HG03175 (cell line): ENCODE data around the gene PSAPL1.

ENCODE experiments used
- ATAC-seq: cut with Tn5 transposase; IDR thresholded peaks from one replicate; pipeline ENCODE4 v1.9.1; 2021; ENCODE audit warnings: mild to moderate bottlenecking, moderate library complexity; ENCODE audit not compliant: unreplicated experiment

PSAPL1 gene

DNA sequence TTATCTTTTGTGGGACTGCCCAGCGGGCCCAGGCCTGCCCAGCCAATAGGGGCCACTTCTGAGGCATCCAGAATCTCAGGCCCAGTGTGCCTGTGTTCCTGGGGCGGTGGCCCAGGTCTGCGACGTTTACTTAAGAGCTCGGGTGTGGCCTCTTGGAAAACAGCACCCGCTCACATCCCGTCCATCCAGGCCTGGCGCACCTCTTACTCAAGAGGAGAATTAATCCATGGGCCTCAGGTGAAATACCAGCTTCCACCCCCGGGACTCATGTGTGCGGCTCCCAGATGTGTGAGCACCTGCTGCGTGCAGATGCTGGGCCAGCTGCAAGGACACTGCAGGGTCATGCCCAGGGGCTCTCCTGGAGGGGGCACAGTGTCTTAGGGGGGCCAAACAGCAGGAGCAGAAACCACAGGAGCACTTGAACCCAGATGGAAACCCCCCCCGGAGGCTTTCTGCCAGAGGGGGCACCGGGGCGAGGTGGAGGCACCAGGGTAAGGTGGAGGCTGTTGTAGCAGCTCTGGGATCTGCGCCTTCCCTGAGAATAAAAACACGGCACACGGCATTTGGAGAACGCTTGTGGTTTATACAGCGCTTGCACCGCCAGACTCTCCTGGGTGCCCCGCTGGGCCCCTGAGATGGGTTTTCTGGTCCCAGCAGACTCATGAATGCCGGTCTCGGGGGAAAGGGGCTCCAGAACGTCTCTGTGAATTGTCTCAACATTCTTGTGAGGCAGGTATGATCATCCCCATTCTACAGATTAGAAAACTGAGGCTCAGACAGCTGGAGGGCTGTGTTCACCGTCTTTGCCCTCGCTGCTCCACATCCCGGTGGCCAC lies 2.8 kb downstream of the PSAPL1 start:
- no peak for ATAC-seq

DNA sequence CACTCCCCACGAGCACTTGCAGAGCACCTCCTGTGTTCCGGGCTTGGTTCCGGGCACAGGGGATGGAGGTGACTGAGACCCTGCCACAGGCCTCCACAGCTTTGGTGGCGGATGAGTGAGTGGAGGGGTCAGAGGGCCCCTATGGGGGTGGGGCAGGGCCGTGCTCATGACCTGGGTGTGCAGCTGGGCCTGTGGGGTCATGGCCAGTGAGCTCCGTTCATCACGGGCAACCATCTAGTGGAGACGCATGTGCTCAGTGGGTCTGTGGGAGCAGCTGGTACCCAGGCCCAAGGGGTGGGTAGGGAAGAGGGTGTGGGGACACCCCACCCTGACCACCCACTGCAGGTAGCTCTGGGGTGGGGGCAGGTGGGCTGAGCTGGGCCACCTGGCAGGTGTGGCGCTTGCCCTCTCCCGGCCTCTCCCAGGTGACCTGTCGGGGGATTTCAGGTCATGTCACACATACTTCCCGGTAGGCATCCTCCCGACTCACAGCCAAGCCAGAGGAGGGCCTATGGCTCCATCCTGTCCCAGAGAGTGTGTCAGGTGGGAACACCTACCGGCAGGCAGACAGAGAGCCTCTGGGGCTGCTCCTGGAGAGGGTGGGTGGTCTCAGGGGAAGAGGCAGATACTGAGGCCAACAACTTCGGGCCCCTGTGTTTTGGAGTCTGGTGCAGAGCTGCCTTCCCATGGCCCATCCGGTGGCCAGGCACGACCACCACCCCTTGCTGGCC lies 3.6 kb downstream of the PSAPL1 start:
- ATAC-seq: no peak

DNA sequence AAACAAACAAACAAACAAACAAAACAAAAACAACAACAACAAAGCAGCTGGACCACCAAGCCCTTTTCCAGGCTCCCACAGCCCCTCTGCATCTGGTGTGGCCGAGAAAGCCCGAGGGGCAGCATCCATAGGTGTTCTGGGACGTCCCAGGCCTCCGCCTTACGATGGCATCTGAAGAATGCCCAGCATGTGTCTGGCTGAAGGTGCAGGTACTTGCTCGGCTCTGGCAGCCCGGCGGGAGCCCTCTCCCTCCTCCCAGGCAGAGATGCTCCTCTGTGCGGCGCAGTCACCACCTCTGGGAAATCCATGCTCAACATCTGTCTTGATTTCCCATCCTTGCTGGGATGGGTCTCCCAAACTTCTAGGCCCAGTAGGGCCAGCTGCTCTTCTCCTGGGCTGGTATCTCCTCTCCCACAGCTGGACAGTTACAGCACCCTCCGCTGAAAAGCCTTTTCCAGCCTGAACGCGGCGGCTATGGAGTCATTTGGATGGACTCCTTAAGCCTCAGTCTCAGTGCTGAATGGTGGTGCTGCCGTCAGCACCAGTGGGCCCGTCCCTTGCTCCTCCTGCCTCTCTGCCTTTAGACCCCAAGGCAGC lies 4.3 kb downstream of the PSAPL1 start:
- ATAC-seq: no peak

DNA sequence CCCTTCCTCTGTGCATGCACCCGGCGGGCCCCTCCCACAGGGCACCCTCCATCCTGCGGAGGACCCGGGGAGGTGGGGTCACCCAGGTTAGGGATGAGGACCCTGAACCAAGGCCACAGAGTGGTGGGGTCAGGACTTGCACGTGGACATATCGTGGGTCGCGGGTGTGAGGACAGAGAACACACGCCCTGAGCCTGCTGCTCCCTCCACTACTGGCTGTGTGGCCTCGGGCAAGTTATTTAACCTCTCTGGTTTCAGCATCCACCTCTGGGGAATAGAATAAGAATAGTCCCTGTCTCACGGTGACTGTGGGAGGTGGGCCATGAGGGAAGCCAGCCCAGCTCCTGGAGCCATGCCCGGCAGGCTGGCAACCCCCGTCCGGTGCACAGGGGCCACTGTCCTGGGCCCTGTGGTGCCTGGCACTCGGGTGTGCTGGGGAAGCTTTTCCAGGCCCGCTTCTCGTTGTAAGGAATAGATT lies 5.1 kb downstream of the PSAPL1 start:
- no peak for ATAC-seq

DNA sequence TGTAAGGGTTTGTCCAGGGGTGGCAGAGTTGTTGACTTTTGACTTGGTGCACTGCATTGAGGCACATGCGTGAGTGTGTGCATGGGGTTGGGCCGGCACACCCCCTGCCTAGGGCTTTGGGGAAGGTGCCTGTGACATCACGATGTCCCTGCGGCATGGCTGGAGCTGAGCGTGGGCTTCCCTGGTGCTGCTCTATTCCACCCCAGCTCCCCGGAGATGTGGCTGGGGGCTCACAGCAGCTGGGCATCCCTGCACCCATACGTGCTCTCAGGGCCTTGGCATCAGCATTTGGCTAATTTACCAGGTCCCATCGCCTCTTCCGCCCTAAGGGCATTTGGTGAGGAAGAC lies 5.7 kb downstream of the PSAPL1 start:
- ATAC-seq: no peak

DNA sequence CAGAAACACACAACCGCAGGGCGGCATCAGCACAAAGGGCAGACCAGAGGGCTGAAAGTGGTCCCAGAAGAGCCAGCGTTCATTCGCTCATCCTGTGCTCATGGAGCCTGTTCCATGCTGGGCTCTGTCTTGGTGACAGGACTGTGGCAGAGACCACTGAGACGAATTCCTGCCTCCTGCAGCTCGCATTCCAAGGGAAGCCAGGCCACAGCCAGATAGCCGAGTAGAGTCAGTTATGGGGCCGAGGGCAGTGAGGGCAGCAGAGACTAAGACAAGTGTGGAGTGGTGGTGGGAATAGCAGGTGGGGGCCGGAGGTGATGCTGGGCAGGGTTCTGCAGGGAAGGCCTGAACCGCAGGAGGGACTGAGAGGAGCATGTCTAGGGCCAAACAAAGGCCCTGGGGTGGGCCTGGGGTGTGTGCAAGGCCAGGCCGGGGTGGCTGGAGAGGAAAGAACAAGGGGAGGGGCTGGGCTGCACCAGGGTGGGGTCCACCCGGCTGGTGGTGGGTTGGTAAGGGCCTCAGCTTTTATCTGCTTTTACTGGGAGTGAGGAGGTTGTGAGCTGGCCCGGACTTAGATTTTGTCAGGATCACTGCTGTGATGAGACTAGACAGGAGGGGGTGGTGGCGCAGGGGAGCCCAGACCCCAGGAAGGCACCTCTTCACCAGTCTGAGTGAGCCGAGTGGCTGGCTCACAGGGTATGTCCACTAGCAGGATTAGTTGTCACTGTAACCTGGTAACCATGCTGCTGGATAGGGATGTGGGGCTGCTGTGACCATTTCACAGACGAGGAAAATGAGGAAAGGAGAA lies 6.3 kb downstream of the PSAPL1 start:
- ATAC-seq: no peak

DNA sequence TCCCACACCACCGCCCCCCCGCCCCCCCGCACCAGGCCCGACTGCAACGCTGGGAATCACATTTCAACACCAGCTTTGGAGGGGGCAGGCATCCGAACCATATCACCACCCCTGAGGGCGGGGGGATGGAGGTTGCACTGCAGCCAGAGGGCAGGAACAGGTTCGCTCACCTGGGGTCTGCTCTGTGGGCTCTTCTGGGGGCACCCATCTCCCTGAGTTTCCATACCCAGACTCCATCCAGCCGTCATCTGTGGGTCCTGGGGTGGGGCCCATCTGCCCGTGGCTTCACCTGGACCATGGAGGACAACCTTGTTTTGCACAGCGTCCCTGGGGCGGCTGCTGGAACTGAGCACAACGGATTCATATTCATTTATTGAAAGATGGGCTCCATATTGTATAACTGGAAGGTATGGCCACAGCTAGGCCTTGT lies 6.9 kb downstream of the PSAPL1 start:
- ATAC-seq: no peak

DNA sequence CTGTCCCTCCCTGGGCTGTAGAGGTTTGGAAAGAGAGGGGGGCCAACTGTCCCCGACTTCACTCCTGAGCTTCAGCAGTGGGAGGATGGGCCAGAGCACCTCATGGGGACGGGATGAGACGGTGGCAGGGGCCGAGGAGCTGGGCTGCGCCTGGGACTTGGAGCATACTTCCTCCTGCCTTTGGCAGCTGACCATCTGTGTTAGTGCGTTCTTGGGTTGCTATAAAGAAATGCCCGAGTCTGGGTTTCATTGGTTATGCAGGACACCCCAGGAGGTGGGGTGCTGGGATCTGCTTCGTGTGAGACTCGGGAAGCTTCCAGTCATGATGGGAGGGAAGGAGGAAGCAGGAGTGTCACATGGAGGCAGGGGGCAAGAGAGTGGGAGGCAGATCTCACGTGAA lies 7.4 kb downstream of the PSAPL1 start:
- no peak for ATAC-seq

DNA sequence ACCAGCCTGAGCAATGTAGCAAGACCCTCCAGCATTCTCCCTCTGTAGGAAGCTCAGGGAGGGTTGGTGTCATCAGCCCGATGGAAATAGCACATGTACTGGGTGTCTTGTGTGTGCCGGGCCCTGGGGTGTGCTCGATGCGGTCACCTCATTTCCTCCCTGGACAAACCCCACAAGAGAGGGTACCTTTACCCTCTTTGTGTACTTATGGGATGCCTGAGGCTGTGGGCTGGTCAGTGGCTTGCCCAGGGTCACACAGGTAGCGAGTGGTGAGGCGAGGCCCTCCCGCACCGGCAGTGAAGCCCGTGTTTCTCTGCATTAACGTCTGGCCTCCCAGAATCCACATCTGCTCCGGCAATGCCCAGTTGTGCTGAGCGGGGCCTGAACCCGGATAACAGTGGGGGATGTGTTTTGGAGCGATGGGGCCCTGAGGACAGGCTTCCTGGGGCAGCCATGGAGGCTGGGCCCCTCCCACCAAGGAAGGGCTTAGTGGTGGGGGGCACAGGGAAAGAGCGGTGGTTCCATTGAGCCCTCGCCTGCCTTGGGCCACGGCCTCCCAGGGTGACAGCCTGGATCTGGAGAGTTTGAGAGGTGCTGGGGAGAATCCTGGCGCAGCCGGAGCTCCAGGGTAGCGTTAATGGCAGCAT lies 8.1 kb downstream of the PSAPL1 start:
- ATAC-seq: no peak

DNA sequence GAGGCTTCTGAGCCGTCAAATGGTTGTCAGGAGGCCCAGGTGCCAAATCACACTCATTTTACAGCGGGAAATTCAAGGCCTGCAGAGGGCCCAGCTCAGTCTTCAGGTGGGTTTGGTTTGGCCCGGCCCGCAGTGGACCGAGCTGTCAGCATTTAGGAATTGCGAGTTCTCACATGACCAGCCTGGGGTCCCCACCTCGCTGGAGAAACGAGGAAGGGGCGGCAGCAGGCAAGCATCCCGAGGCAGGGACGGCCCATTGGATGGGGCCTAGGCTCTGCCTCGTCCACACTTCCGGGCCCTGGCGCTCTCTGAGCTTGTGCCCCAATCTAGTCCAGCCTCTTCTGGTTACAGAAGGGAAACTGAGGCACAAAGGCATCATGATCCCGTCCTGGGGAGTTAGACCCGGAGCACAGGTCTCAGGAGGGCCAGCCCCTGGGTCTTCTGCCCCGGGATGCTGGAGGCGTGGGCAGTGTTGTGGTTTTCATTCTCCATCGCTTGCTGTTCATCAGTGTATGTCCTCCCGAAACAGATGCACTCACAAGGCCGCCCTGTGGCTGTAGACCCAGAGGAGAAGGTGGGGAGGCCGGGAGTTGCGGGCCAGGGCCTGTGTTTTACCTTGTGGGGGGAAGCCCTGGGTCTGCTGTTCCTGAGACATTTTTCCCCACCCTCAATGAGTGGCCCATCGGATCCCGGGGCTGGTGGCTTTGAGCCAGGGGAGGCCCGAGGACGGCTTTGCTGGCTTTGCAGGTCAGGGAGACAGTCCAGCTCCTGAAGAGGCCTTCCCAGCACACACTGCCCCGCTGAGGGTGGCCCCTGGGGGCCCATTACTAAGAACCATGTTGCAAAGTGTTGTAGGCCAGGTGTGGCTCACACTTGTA lies 8.9 kb downstream of the PSAPL1 start:
- no peak for ATAC-seq

DNA sequence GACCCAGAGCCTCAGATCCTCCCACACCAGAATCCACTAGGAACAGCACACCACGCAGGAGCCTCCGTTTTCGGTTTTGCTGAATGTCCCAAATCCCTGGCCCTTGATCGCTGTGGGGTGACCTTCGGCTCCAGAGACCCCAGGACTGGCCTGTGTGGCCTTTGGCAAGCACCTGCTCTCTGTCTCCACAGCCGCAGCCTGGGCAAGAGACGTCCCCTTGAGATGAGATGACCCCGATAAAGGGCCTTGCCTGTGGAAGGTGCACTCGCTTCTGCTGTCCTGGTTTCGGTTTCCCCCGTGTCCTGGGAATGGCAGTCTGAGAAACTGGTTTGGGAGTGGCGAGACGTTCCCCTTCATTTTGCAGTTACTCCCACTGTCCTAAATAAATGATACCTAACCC lies 9.6 kb downstream of the PSAPL1 start:
- no peak for ATAC-seq

DNA sequence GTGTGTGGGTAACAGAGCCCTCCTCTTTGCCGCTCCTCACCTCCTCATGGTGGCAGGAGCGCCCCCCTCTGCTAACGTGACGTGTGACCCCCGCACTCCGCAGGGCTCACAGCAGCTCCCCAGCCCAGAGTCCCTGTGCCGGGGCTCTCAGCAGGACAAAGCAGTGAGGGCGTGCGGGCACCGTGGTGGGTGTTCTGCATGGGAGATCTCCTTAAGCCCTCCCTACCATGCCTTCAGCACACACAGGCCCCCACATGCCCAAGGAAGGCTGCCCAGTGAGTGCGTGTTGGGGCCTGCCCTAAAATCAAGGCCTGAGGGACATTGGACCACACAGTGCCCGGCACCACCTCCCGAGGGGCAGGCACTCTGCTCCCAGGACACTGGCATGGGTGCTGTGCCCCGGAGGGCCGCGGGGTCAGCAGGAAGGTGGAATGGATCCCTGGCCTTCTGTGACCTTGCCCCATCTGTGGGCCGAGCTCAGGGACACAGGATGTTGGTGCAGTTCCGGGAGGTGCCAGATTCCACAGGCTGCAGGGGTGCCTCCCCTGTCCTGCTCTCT lies 10.1 kb downstream of the PSAPL1 start:
- no peak for ATAC-seq

DNA sequence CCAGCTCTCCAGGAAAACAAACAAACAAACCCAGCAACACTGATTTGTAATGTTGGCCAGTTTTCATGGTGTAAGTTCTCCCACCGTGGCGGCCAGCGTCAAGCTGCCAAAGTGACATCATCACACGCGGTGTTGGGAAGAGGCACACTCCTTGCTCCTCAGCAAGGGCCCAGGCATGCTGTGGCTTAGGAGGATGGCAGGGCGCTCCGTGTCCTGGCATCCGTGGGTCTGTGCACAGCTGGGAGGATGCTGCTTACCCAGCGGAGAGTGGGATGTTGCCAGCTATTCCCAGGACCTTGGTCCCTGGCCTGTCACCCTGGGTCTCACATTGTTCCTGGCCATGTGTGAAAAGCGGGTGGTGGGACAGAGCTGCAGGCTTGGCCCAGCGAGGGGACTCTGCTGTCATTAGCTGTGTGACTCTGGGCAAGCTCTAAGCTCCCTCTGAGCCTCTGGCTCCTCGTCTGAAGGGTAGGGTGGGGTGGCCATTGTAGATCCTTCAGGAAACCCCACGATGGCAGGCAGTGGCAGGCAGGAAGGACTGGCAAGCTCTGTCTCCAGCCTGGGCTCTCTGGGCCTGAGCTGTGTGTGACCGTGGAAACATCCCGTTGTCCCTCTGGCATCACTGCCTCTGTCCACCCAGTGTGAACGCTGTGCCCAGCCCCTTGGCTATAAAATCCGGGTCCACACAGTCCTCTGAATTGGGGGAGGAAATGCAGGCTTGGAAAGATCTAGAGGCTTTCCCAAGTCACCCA lies 10.8 kb downstream of the PSAPL1 start:
- ATAC-seq: no peak

DNA sequence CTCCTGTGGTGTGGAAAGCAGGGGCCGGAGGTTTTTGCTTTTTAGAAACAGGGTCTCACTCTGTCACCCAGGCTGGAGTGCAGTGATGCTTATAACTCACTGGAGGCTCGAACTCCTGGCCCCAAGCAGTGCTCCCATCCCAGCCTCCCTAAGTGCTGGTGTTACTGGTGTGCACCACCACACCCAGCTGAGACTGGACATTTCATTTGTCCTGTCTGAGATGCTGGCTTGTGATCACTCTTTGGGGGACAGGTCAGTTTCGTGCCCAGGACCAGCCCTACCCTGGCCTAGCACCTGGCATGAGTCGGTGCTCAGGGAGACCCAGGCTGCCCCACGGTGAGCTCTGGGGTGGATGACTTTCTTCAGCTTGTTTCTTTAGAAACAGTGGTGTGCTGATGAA lies 11.3 kb downstream of the PSAPL1 start:
- ATAC-seq: no peak

DNA sequence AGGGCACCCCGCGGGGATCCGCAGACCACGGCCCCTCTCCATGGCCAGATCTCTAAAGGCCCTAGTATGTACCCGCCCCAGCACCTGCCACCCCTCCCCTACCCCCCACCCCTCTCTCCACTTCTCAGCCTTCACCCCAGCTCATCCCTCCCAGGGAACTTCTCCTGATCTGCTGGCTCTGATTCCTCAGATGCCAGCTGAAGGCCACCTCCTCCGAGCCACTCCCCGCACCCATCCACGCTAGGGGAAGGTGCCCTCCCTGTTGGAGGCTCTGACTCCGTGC lies 11.9 kb downstream of the PSAPL1 start:
- ATAC-seq: no peak

DNA sequence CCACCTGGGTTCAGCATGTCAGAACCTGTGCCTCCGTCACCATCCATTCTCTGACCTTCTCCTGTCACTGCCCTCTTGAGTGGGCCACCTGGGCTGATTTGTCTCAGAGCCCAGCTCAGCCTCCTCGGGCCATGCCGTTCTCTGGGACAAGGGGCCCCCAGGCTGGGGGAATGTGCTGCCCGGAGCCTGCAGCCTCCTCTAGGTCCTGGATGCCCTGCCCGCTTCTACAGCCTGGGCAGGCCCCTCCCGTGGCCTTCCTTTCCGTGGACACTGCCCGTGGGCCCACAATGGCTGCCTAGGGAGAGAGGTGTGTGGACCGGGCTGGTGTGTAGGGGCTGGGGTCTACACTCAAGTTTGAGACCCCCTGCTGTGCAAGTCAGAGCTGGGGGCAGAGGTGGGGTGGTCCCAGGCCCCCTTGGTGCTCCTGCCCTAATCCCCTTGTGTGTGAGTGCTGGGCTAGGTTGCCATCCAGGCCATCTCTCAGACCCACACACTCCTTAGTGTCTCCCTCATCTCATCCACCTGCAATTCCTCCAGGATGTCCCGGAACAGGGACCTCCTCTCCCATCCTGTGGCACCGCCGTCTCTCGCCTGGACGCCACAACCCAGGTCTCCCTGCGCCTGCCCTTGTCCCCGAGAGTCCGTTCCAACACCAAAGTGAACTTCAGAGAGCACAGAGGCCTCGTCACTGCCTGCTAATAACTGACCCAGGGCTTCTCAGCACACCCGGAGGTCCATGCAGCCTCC lies 12.4 kb downstream of the PSAPL1 start:
- ATAC-seq: no peak

DNA sequence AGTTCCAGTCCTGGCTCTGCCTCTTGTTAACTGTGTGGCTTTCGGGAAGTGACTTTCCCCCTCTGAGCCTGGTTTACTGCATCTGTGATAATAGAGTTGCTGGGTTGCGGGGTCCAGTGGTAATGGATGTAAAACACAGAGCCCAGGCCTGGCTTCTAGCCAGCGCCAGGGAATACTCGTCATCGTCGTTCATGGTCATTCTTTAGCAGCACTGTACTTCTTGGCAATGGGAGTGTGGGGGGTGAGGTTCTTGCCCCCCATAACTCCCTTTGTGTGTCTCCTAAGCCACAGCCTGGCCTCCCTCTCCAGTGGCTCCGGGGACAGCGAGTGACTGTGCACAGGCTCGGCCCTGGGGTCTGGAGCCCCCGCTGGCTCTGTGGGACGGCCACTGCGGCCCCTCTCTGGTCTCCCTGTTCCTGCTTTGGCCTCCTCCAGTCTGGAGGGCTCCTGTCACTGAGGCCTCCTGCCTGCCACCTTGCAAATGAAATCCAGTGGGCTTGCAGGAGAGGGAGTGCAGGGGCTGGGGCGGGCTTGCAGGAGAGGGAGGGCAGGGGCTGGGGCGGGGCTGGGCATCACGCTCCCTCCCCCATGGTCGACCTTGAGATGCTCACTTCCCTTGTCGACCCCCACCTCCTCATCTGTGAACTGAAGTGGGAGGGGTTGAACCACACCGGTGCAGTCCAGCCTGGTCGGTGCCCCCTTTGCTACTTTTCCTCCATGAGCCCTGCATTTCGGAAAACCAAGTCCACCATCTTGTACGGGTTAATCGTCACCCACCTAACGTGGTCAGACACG lies 13.2 kb downstream of the PSAPL1 start:
- no peak for ATAC-seq
